ENCODE measurements around the gene KDM3A. TPM values are rescaled to one million over a fixed set of nuclear protein-coding genes. Genes with fewer than 3 reads are reported as not detected.

Gene KDM3A
- total and polyA plus RNA-seq, 8 donors, result 15.4 to 35.4 (median 25.3) TPM

DNA sequence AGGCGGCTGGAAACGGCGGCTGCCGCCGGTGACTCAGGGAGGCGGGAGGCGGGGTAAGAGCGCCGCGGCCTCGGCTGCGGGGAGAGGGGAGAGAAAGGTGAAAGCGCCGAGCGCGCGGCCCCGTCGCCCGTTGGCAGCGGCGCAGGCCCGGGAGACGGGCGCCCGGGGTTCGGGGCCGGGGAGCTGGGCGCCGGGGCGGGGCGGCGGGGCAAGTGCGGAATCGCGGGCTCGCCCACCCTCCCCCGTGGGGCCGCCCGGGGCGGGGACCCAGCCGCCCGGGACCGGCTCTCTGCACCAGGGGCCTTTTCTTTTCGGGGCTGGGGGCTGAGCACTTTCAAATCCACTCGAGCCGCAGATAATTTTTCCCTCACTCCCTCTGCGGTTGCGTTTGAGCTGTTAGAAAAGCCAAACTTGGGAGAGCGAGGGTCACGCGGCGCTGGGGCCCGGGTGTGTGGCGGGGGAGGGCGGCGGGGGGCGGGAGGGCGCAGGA lies 266 bp downstream of the KDM3A start:
- peak overlapping the region; percentile 86 to 97 (median 95) for H3K27ac ChIP-seq
- H3K36me3 ChIP-seq, result no peaks in the 10 kb centered on the region
- no peak for DNase-seq
- peak overlapping the region; percentile 43 to 72 (median 65) for H3K4me3 ChIP-seq
- H3K9me3 ChIP-seq, result peaks cover 0 to 8% (median 5%) of the 10 kb centered on the region in 4 donors
- WGBS, 2 donors, result 0 to 1% methylated on average over 27 to 59 of the region's 59 CpGs
- intact Hi-C loops (cut with DNase I), result no loop called here
- peaks cover 22 to 32% (median 29%) of the 10 kb centered on the region in 3 donors for H3K4me1 ChIP-seq
- FAIRE-seq, result no peak
- no peak for ATAC-seq
- TF ChIP-seq CTCF (IDR thresholded peaks at IDR 0.05), result no peak
- no peaks in the 10 kb centered on the region for H3K27me3 ChIP-seq

GRCh38 chr2:86441882-86442641 lies 891 bp downstream of the KDM3A start:
- ATAC-seq, result peak; percentile 3 to 12 (median 6)
- 0% methylated on average over 48 to 53 of the region's 53 CpGs for WGBS, 2 donors
- no peak for FAIRE-seq

DNA sequence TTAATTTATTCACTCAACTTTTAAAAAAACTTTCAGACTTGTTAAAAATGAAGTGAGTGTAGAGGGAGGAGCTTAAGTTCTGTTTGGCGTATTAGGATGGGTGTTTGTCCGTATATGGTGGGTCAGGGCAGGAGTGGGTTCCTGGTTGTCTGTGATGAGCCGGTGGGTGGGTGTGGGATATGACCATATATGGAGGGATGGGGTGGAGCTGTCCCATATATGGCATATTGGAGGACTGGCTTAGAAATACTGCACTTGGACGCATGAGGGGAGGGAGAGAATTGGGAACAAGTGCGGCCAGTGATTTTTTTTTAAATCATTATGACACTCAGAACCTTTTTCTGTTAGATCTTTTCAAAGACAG lies 1.5 kb downstream of the KDM3A start:
- FAIRE-seq (peak; percentile 95), DNase-seq (peak; percentile 47 to 82 (median 72)), ATAC-seq (peak; percentile 47 to 79 (median 68))
- peaks cover 0 to 8% (median 4%) of the 10 kb centered on the region in 4 donors for H3K9me3 ChIP-seq
- peak overlapping the region; percentile 43 to 72 (median 65) for H3K4me3 ChIP-seq
- H3K27me3 ChIP-seq, result no peaks in the 10 kb centered on the region
- H3K27ac ChIP-seq, result peak overlapping the region; percentile 86 to 97 (median 95)
- H3K36me3 ChIP-seq, result no peaks in the 10 kb centered on the region
- intact Hi-C loops (cut with DNase I), result no loop called here
- peaks cover 22 to 33% (median 32%) of the 10 kb centered on the region in 3 donors for H3K4me1 ChIP-seq
- TF ChIP-seq CTCF (IDR thresholded peaks at IDR 0.05), result no peak
- 1% methylated on average over 5 of the region's 5 CpGs for WGBS, 2 donors

More at GRCh38 chr2:86441882-86442641, 891 bp downstream of the KDM3A start:
- Histone ChIP-seq H3K27ac (peak overlapping the region; percentile 86 to 97 (median 95)), H3K36me3 (no peaks in the 10 kb centered on the region), H3K27me3 (no peaks in the 10 kb centered on the region), H3K4me1 (peaks cover 22 to 32% (median 29%) of the 10 kb centered on the region in 3 donors), H3K4me3 (peak overlapping the region; percentile 43 to 72 (median 65)), H3K9me3 (peaks cover 0 to 8% (median 5%) of the 10 kb centered on the region in 4 donors)
- intact Hi-C loops (cut with DNase I), result no loop called here
- no peak for TF ChIP-seq CTCF (IDR thresholded peaks at IDR 0.05)
- peak; percentile 50 to 72 (median 64) for DNase-seq

DNA sequence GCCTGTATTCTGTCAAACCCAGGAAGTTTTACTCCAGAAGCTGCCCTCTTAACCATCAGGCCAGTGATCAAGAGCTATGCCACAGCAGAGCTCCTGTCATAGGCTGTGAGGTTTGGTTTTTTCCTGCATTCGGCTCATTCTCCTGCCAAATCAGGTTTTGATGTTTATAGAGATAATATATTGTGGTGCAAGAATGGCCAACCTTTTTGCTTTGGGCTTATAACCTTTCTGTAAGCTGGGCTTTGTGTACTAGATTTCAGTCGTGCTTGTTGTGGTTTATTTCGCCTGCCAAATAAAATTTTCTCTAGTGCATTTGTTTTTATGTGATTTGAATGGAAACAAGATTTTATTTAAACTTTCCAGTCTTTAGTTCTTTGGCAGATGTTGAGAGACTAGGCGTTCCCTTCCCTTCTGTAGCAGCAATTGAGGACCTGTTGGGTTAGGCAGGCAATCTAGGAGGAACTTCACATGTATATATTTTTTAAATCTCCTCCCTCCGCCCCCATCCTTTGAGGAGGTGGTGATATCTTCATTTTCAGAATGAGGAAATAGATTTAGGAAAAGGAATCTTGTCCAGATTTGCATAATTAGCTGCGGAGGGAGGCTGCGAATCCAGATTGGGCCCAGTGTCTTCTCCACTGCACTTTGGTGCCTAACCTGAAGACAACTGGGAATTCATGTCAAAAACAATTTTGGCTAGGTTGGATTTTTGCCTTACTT lies 2.6 kb downstream of the KDM3A start:
- Histone ChIP-seq H3K9me3 (peaks cover 0 to 8% (median 4%) of the 10 kb centered on the region in 4 donors), H3K4me3 (peak overlapping the region in 2 of 4 donors; percentile 64 to 66), H3K27ac (peak overlapping the region in 1 of 4 donors; percentile 13), H3K27me3 (no peaks in the 10 kb centered on the region), H3K4me1 (peaks cover 22 to 38% (median 32%) of the 10 kb centered on the region in 3 donors), H3K36me3 (no peaks in the 10 kb centered on the region)
- intact Hi-C loops (cut with DNase I), result no loop called here
- no peak for FAIRE-seq
- no peak for ATAC-seq
- no peak for TF ChIP-seq CTCF (IDR thresholded peaks at IDR 0.05)
- DNase-seq, result no peak
- 61% methylated on average over 7 of the region's 7 CpGs for WGBS, 2 donors
